ENCODE data around the gene YY1.

DNA sequence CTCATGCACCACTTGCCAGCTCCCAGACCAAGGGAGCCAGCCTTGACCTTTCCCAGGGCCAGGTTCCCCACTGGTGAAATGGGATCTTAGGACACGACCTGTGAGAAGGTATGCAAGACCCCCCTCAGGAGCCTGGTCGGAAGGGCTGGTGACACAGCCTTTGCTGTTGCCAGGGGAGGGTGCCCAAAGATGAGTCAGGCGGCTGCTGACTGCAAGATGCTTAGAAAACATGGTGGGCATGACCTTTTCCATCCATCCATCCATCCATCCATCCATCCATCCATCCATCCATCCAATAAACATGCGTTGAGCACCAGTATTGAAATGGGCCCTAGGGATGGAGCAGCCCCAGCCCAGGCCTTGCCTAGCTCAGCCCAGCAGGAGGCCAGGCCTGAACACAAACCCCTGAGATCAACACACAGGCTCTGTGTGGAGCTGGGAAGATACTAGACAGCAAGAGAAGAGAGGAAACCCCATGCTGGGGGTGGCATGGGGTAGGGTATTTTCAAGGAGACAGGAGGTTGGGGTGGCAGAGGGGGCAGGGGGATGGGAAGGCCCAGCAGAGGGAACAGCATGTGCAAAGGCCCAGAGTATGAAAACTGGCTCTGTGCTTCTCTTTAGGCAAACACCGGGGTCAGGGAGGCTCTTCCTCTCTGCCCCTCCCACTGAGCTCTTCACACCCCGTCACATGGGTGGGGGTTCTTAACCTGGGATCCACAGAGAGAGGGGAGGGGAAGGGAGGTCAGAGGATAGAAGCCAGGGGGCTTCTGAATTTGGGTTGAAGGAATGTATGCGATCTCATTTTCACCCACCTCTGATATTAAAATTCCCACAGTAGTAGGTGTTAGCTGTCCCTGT, 26.2 kb upstream of the YY1 start:
- TF ChIP-seq ZNF70 (CRISPR knock-in tag; IDR thresholded peaks at IDR 0.05): no peak
- TF ChIP-seq ZFP30 (CRISPR knock-in tag; IDR thresholded peaks at IDR 0.05): no peak
- TF ChIP-seq PATZ1 (CRISPR knock-in tag; IDR thresholded peaks at IDR 0.05; ENCODE audit: borderline replicate concordance): no peak
- TF ChIP-seq, protein P1, sequence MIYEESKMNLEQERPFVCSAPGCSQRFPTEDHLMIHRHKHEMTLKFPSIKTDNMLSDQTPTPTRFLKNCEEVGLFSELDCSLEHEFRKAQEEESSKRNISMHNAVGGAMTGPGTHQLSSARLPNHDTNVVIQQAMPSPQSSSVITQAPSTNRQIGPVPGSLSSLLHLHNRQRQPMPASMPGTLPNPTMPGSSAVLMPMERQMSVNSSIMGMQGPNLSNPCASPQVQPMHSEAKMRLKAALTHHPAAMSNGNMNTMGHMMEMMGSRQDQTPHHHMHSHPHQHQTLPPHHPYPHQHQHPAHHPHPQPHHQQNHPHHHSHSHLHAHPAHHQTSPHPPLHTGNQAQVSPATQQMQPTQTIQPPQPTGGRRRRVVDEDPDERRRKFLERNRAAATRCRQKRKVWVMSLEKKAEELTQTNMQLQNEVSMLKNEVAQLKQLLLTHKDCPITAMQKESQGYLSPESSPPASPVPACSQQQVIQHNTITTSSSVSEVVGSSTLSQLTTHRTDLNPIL (CRISPR knock-in tag; IDR thresholded peaks at IDR 0.05; ENCODE audit: low read depth): no peak
- TF ChIP-seq RARB (CRISPR knock-in tag; IDR thresholded peaks at IDR 0.05): no peak
- TF ChIP-seq SNAI2 (CRISPR knock-in tag; IDR thresholded peaks at IDR 0.05): no peak
- no peak for TF ChIP-seq ESRRG (CRISPR knock-in tag; IDR thresholded peaks at IDR 0.05)

Measured in SK-N-SH treated with all-trans-retinoic acid at 6 μM for 48 hours (cell line).